ENCODE data around the gene OSBPL3. TPM values are rescaled to one million over a fixed set of nuclear protein-coding genes. Genes with fewer than 3 reads are reported as not detected.

The OSBPL3 gene
- total RNA-seq, 1 experiment from 2014 or later: 8.6 TPM

- Histone ChIP-seq H4K20me1 (ENCODE audit: control insufficient read depth, insufficient read depth, insufficient read length) (no peaks in the 10 kb centered on the region), H3K9me3 (ENCODE audit: control insufficient read depth, low read depth, low read length) (no peaks in the 10 kb centered on the region), H2AFZ (ENCODE audit: low read length) (no peak overlapping the region), H2AK5ac (ENCODE audit: insufficient read length, low read length) (no peak overlapping the region), H2BK5ac (ENCODE audit: insufficient read length, low read length) (no peak overlapping the region), H3K14ac (ENCODE audit: insufficient read depth, low read length) (no peak overlapping the region), H2BK120ac (ENCODE audit: low read depth, low read length, poor library complexity, severe bottlenecking) (no peak overlapping the region), H3K79me1 (ENCODE audit: insufficient read depth, low read depth, low read length, poor library complexity, severe bottlenecking) (no peaks in the 10 kb centered on the region), H4K5ac (ENCODE audit: insufficient read length, low read depth, low read length) (no peak overlapping the region), H3K79me2 (ENCODE audit: insufficient read depth, low read length) (no peaks in the 10 kb centered on the region), H4K8ac (replicated peaks; ENCODE audit: insufficient read length, low read depth, low read length) (no peak overlapping the region), H3K4ac (ENCODE audit: low read depth, low read length) (no peak overlapping the region), H3K23me2 (ENCODE audit: insufficient read length, low read depth, low read length, poor library complexity, severe bottlenecking) (no peaks in the 10 kb centered on the region), H3K4me2 (ENCODE audit: insufficient read depth, insufficient read length, low read length) (no peak overlapping the region), H3K27ac (ENCODE audit: insufficient read length, low read depth, low read length) (no peak overlapping the region), H3K18ac (ENCODE audit: insufficient read length, low read depth, low read length) (no peak overlapping the region), H3K27me3 (ENCODE audit: insufficient read depth, low read length) (no peaks in the 10 kb centered on the region), H3K23ac (ENCODE audit: insufficient read length, low read depth, low read length) (no peak overlapping the region), H3K4me1 (ENCODE audit: insufficient read depth, low read length) (no peaks in the 10 kb centered on the region), H4K91ac (ENCODE audit: insufficient read length, low read depth, low read length) (no peak overlapping the region), H3K56ac (ENCODE audit: insufficient read length, low read depth, low read length) (no peak overlapping the region), H3T11ph (ENCODE audit: low read length) (no peak overlapping the region), H2BK12ac (ENCODE audit: insufficient read length, low read depth, low read length) (no peak overlapping the region), H2BK20ac (ENCODE audit: low read depth, low read length, poor library complexity, severe bottlenecking) (no peak overlapping the region), H2BK15ac (ENCODE audit: low read depth, low read length) (no peak overlapping the region), H3K9ac (ENCODE audit: extremely low read depth, insufficient read length, low read length) (no peak overlapping the region)
- H3K36me3 Mint-ChIP-seq (ENCODE audit: insufficient read depth in 1 of 3, low read depth in 3 of 3): no peaks in the 10 kb centered on the region
- no peak overlapping the region for H3K4me3 Mint-ChIP-seq
- H3K27me3 Mint-ChIP-seq (ENCODE audit: low read depth): peaks cover 5% of the 10 kb centered on the region
- no peaks in the 10 kb centered on the region; a peak in 1 of 5 replicates for H3K9me3 Mint-ChIP-seq
- peaks cover 5 to 11% of the 10 kb centered on the region in 2 experiments for H3K4me1 Mint-ChIP-seq
- no CpG with 5 or more reads among the region's 9 CpGs for WGBS (ENCODE audit: extremely low coverage, insufficient read length, low lambda C conversion rate)
- H3K27ac Mint-ChIP-seq: 0 out of 7 replicates have a peak overlapping the region, but pooled peaks of 1 of the 3 experiments have one; percentile 35
- TF ChIP-seq CTCF (conservative IDR thresholded peaks at IDR 0.05): peak; percentile 43
- no peak for DNase-seq
These were observed 212.0 kb downstream of the OSBPL3 start for GRCh38 chr7:24767878-24768569.

All from H9 (cell line).